NCI-H748 (cell line): ENCODE data around the gene ARMC2.
A peak's percentile ranks its signal among the peaks of the same experiment; 100 is the strongest.
"Not testable (repeated sequence)": the region's sequence is repeated elsewhere in the genome, so short reads cannot be mapped to it uniquely, and the experiment has no call there.

Source experiments
- DNase-seq: peaks from one replicate; lab custom pipeline; 2025; ENCODE audit not compliant: unreplicated experiment; lab: John Stamatoyannopoulos, UW

ARMC2 gene

DNA sequence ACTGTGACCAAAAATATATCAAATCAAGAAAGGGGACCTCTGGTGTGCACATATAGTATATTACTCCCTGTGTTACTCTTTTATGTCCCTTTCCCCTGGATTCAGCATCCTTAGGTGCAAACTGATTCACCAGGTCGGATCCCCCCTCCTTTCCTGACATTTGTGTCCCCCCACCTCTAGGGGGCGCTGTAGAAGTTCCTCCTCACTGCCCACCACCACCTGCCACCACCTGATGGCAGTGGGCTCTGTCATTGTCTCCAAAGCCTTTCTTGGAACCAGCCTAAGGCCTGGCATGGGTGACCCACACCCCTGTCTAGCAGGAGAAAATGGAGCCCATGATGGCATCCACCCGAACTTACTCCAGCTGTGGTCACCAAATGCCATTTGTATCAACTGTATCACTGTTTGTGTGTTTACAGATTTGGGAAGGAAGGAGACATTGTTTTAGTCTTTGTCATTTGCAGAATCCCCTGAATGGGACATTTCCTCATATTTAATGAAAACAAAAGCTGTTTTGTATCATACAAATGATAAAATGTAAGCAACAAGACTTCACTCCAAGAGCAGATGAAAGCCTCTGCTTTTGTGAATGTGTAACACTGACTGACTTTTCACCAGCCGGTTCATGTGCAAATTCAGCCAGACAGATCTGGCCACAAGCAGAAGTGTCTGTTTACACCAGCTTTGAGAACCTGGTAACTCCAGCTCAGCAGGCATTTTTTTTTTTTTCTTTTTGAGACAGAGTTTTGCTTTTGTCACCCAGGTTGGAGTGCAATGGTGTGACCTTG lies 66.2 kb downstream of the ARMC2 start:
- DNase-seq, result peak; percentile 41

DNA sequence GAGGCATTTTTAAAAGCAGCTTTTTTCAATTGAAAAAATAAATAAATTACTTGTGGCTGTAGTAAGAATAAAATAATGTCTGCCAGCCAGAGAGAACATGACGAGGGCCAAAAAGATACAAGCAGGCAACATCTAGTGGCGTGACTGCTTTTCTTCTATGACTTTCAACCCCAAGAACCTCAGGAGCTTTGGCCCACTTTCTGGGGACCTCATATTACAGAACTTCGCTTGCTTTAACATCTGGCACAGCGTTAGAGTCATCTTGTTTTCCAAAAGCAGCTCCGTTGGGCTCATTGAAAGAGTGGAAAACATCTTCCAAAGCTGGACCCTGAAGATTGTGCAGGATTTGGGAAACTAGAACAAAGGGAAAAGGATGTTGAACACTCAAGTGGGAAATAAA lies 67.0 kb downstream of the ARMC2 start:
- DNase-seq, result no peak

DNA sequence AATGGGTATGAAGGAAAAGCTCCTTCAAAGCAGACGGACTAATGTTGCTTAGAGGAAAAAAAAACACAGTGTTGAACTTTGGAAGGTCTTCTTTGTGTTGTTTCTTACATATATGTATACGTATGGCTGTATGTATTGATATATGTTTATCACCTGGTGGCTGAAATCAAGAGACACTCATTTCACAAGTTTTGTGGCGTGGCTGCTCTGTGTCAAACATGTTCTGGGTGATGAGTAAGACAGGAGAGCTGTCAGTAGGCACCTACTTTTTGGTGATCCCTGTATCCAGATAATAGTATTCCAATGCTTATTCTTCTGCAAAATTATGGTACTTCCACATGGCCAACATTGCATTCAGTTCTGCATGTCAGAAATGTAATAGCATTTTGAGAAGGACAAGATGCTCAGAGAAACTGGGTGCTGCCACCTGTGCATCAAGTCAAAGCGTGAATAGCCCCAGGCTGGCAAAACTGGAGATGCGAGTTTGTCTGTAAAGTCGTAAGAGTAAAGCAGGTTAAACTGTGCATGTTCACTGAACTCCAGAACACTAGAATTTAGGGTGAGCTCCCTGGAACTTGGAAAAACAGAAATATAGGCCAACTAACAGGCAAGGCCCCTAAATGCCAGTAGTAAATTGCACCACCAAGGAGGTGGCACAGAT lies 67.9 kb downstream of the ARMC2 start:
- no peak for DNase-seq

DNA sequence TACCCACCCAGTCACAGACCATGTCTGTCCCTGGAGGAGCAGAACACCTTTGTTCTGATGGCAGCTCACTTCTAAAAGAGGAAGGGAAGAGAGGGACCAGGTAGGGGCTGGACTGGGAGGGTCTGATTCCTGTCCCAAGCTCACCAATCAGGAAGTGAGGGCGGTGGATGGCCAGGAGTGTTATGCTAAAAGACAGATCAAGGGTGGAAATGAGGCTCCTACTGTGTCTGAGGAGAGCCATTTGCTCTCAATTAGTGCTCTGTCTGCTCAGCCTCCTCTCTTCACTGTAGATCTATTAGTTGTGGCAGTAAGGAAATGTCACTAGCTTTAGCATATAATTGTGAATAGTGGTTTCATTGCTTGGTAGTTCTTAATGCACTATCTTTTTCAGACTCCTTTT lies 72.5 kb downstream of the ARMC2 start:
- DNase-seq, result no peak

DNA sequence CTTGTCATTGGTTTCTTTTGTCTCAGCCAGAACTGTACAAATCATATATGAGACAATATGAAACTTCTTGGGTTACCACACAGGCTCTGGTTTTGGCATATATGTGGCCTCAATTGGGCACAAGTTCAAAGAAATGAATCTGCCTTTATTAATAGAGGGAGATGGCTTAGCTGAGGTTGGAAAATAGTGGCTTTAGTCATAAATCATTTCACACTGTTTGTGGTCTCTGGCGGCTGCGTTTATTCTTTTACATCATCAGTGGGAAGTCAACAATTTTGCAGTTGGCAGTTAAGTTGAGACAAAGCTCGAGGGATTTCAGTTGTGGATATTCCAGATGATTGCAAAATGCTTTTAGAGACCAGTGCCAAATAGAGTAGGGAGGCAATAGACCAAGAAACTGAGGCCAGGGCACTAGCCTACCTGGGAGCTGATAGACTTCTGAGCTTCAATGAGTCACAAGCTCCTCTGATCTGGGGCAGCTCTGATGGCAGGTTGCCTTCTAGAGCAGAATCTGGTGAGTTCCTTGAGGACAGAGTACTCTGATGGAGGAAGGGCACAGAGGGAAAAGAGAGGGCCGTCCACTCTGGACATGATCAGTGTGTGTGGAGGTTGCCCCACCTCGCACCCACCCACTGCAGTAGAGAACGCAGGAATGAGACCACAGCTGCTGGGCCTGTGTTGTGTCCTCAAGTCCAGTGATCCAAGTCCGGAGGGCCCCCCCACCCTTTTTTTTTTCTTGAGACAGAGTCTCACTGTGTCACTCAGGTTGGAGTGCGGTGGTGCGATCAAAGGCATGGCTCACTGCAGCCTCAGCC lies 73.5 kb downstream of the ARMC2 start:
- no peak for DNase-seq

DNA sequence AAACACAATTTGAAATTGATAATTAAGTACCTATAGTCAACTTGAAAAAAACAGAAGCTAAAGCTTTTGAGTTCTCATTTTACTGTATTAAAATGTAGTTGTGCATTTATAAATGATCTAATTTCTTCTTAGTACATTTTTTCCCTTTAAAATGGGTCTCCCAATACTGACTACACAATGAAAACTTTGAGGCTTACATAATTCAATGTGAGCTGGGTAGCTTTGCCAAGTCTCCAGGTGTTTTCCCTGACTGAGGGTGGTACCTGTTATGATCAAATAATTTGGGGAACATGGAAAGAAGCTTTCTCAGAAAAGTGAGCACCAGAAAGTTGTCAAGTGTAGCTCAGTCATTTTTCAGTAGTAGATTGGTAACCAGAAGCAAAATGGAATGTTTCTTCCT lies 74.3 kb downstream of the ARMC2 start:
- no peak for DNase-seq

DNA sequence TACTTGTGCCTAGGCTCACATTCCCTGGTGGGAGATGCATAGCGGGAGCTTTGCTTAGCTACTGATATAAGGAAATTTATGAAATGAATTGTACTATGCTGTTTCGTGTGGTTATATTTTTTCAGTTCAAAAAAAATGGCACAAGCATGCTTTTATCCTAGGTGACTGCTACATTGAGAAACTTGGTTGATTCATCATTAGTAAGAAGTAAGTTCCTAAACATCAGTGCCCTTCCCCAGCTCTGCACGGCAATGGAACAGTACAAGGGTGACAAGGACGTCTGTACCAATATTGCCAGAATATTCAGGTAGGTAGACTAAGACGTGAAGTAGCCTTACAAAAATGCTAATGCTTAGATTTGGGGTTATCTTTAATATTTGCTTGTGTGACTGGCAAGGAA lies 79.7 kb downstream of the ARMC2 start:
- DNase-seq, result no peak

DNA sequence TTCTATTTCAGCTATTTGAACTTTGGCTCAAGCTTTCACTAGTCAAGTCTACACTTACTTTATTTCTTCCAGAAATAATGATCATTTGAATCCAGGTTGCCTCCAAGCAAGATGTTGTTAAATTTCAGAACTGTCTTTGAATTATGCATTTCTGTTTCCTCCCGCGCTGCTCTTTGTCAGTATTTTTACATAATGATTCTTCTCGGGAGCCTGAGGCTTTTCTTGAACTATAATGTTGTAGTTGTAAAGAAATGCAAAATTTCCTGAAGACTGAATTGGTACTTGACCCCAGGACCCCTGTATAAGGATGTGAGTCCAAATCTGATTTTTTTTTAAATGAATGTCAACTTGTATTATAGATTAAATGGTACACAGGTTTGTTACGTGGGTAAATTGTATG lies 80.4 kb downstream of the ARMC2 start:
- no peak for DNase-seq

DNA sequence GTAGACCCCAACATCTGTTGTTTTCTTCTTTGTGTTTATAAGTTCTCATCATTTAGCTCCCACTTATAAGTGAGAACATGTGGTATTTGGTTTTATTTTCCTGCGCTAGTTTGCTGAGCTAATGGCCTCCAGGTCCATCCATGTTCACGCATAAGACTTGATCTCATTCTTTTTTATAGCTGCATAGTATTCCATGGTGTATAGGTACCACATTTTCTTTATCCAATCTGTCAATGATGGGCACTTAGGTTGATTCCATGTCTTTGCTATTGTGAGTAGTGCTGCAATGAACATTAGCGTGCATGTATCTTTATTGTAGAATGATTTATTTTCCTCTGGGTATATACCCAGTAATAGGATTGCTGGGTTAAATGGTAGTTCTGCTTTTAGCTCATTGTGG lies 82.9 kb downstream of the ARMC2 start:
- not testable (repeated sequence) for DNase-seq

DNA sequence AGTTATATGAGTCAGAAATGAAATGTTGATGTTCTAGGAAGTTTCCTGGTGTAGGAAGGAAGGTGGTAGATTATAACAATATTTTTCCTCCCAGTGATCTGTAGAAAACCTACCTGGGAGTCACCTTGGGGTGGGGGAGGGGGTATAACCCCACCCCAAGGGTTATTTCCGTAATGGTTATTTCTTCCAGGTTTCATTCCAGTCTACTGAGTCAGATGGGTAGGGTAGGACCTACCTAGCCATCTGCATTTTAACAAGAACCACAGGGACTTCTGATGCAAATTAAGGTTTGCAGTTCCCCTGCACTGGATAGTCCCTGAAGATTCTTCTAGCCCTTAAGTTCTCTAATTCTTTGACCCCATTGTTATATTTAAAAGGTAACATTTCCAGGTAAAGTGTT lies 88.9 kb downstream of the ARMC2 start:
- DNase-seq, result no peak

DNA sequence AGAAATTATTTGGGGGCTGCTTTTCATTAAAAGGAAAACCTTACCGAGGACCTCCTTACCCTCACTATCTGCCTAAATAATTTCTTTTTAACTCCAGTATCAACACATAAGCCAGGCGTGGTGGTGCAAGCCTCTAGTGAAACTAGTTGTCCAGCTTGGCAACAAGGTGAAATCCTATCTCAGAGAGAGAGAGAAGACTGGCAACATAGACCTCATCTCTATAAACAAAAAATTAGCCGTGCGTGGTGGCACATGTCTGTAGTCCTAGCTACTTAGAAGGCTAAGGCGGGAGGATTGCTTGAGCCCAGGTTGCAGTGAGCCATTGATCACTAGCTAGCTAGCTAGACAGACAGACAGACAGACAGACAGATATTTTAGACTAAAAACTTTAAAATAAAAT lies 92.5 kb downstream of the ARMC2 start:
- no peak for DNase-seq

DNA sequence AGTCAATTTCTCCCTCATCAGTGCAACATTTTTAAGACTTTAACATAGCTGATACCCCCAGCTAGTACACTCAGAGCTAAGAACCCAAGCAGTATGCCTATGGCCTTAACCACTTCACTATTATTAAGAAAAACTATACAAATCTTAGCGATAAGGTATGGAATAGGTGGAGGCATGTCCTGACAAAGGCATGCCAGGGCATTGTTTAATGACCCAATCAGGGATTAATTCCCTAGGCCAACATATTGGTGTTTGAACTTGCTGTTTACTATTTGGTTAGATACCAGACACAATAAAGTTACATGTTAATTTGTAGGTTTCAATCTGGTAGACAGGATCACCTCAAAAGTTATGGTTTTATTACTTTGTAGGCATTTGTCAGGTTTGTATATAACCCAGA lies 93.1 kb downstream of the ARMC2 start:
- DNase-seq, result no peak

DNA sequence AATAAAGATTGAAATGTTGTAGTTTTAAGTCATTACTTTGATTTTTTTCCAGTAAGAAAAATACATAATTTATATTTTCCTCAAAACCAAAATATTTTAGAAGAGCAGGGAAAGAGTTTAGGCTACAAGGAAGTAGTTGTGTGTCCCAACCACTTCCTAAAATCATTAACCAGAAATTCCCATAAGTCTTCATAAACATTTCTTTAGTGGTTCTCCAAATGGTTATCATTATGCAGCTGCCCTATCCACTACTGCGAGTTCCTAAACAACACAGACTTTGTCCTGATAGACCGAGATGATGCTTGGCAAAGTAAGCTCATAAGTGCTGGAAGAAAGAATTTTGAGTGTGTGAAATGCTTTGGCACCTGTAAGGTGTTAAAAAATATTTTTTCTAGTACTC lies 93.6 kb downstream of the ARMC2 start:
- DNase-seq, result no peak

DNA sequence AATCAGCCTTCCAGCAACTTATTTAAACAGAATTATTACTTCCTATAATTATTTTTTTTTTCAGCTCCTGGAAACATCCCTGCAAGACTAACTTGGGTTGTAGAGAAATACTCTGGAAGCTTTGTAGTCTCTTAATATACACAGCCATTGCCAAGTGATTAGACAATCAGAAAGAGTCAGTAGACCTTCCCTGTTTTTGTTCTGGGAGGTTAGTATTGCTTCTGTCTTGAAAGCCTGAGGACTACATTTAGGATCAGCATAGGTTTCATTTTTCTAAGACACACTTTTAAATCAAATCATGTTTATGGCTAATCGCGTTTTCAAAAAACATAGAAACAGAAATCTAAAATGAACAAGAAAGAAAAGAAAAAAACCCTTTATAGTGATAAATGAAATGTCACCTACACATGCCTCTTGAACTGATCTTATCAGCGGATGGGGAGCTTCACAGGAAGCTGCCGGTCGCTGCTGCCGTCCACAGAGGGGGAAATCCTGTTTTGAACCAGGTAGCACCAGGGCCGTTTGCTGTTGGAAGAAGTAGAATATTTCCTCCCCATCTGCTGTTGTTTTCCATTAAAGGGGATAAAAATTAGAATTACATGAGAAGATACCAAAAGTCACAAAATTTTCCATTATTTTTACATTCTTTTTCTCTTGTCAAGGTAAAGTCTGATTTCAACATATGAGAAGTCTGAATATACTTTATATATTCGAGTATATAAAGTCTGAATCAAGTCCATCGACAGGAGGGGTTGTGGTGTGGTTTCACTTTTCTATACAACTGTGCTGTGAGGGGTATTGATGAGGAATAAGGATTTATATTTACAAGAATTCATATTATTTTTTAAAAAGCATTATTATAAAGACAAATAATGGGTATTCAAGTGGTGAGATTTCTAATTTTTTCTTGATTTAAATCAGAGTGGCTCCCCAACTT lies 94.6 kb downstream of the ARMC2 start:
- DNase-seq, result no peak

DNA sequence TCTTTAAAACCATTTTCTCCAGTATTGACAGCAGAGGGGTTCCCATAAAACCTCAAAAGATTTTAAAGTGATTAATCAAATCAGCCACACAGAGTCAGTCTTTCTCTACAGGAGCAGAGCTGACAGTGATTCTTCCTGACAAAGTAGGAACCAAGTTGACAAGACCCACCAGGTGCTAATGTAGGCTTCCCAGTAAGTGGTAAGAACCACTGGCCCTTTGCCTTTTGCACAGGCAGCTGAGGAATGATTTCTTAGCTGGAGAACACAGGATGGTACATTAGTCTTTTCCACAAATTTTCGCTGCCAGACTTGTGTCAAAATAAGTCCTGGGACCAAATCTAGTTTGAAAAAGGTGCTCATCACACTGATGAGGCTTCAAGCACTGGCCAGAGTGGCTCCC lies 95.8 kb downstream of the ARMC2 start:
- no peak for DNase-seq

DNA sequence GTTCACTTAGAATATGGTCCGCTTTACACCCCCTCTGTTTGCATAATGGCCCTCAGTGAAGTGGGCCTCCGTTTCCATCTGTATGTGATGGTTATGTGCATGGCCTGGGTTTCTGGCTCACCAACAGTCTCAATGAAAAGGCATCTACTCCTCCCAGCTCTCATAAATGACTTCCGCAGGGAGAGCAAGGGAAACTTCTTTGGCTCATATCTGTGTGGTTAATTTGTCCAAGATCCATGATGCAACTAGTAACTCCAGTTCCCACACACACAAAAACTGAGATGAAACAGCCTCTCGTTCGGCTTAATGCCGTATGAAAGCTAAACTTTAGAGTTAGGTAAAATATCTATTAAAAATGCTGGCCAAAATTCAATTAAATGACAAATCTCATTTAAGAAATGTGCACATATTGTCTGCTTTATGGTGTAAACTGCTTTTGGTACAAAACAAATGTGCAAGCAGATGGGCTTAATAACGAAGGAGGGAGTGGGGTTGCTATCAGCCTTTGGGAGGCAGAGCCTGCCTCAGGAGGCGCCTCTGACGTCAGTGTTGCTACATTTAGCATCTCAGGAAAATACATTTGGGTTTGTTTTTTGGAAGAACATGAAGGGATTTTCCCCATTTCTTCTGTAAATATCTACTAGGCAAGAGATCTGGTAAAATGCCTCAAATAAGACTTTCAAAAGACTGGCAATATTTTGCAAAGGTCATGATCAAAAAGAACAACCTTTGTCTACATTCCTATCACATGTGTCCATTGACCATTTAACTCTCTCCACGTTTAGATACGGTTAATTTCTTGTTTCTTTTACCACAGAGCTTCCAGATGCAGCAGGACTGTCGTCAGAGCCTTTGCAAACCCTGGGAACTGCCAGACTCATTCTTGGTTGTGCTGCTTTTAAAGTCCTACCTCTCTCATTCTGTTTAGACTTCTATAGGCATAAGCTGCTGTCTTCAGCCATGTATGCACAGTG lies 96.8 kb downstream of the ARMC2 start:
- no peak for DNase-seq

DNA sequence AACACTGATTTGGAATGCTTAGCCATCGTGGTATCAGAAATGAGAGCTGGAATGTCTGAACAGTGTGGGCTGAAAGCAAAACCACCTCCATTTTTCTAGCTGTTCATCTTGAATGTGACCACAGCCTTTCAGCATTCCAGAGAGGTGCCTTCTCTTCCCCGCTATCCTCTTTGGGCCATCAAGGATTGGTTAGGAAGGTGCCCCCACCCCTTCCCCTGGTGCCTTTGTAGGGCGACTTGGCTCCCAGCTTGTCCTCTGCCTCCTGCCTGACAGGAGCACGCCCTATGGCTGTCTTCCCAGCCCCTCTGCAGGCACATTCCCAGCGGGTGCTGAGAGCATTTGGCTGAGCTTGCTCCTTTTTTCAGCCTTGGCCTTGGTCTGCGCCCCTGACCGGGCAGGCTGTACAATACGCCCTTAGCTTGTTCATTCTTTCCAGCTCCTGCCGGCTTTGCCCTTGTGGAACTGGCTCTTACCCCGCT lies 97.5 kb downstream of the ARMC2 start:
- DNase-seq, result no peak

DNA sequence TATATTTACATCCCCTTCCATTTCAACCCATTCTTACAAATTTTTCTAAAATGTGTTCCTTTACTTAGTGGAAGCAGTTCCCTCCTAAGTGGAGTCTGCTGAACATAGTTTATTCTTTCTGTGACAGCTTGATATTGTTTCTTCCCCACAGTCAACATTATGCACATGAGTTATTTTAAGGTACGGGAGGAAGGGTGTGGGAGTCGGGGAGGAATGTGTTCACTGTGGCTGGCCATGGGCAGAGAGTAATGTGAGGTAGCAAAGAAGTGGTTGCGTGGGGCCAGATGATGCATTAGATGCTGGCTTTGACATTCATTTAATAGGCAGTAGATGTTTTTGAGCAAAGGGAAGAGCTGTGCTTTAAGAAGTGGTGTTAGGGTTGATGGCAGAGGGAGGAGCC lies 98.5 kb downstream of the ARMC2 start:
- no peak for DNase-seq

DNA sequence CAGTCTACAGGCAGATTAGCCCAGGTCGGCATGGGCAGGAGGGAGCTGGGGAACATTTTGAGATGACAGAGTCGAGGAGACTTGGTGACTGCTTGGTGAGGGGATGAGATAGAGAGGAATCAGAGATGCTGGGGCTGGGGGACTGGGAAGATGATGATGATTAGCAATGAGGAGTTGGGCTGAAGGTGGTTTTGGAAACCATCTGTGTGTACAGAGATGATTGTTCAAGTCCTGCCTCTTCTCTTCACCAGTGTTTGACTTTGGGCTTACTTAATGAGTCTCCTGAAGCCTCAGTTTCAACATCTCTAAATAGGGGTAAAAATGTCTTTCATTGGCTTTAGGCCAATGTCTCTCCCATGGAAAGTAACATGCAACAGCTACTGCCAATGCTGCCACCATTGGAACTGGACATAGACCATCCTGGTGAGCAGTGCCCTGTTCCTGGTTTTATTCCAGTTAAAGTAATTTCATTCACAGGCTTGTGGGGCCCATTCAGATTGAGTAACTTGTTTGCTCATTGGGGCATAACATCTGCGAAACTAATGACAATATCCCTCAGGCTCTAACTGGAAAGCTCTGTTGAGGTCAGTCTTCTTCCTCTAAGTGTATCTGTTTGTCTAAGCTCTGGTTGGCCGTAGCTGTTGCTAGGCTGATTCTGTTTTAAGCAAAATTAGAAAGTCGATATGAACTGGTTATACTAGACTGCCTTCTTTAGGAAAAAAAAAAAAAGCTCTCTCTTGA lies 99.1 kb downstream of the ARMC2 start:
- peak; percentile 29 for DNase-seq
